K562 (cell line): ENCODE results near the gene ALK. TPM values are rescaled to one million over a fixed set of nuclear protein-coding genes. Genes with fewer than 3 reads are reported as not detected.

Source experiments
- ATAC-seq: fragments of 200-7000 bp; cut with Tn5 transposase; 3 replicates; pipeline ENCODE4 v1.9.1; 2020; ENCODE audit warnings: moderate library complexity
- BruUV-seq: library from RNA; stranded (reverse); fragments of 400-500 nt; replicated peaks from 2 replicates; lab custom pipeline; 2021; lab: Mats Ljungman, UMichigan
- CTCF ChIA-PET: fragments of 300-600 bp; formaldehyde crosslinking; extraction: SDS; loops from one replicate; lab custom pipeline; 2021; ENCODE audit warnings: low intra/inter-chr PET ratio; lab: Yijun Ruan, JAX
- POLR2A ChIA-PET: fragments of 300-600, 350-650 bp; sonication (Branson Sonifier 250); formaldehyde crosslinking; extraction: SDS; loops from one replicate; lab custom pipeline; 2021; ENCODE audit warnings: antibody characterized with exemption, inconsistent platforms; lab: Yijun Ruan, JAX
- DNase-seq, 4 experiments: peaks; one replicate each; pipeline versions ENCODE4 v3.0.0 to v3.0.0-alpha.2; 2011 to 2018; ENCODE audit warnings: low spot score in 3 of 4, mixed read lengths in 3 of 4; ENCODE audit errors: extremely low read depth in 1 of 4
- FAIRE-seq: peaks from 2 replicates; lab custom pipeline; 2011; peaks lifted over from hg19 to GRCh38; lab: Jason Lieb, UNC
- H2AFZ ChIP-seq: 2 replicates; pipeline ENCODE4 v1.6.0; 2011; ENCODE audit warnings: low read depth, low read length, control low read depth, inconsistent platforms
- H3K27ac ChIP-seq: fragments of 200-600 bp; 3 replicates; pipeline ENCODE4 v1.8.0; 2011; ENCODE audit warnings: low read depth, mild to moderate bottlenecking, control low read depth, inconsistent platforms, low read length, moderate library complexity, mixed read lengths; ENCODE audit errors: extremely low read depth
- H3K27me3 ChIP-seq, 2 experiments: fragments of 300-600 bp in 1 of 2; 2 replicates in 1 of 2; 3 replicates in 1 of 2; pipeline versions ENCODE4 v1.6.0 to v1.8.0; 2011; ENCODE audit warnings: inconsistent platforms in 2 of 2, low read length in 2 of 2, mild to moderate bottlenecking in 1 of 2, mixed read lengths in 1 of 2, moderate library complexity in 1 of 2; ENCODE audit not compliant: control insufficient read depth in 2 of 2, insufficient read depth in 2 of 2
- H3K36me3 ChIP-seq: fragments of 300-600 bp; 3 replicates; pipeline ENCODE4 v1.8.0; 2011; ENCODE audit warnings: mild to moderate bottlenecking, low read length, inconsistent platforms; ENCODE audit not compliant: control insufficient read depth, insufficient read depth
- H3K4me1 ChIP-seq, 2 experiments: fragments of 200-600 bp in 1 of 2; replicated peaks in 1 of 2; 2 replicates in 1 of 2; 3 replicates in 1 of 2; pipeline versions ENCODE4 v1.5.1 to v1.8.0; 2011; ENCODE audit warnings: inconsistent platforms in 2 of 2, low read length in 2 of 2, mild to moderate bottlenecking in 1 of 2, mixed read lengths in 1 of 2, moderate library complexity in 1 of 2; ENCODE audit not compliant: control insufficient read depth in 2 of 2, insufficient read depth in 2 of 2
- H3K4me2 ChIP-seq: 2 replicates; pipeline ENCODE4 v1.6.1; 2011; ENCODE audit warnings: low read length, control low read depth, inconsistent platforms, mixed read lengths; ENCODE audit not compliant: insufficient read depth
- H3K4me3 ChIP-seq: fragments of 200-600 bp; sonication (generic), shearing (Covaris generic); 2 replicates; pipeline ENCODE4 v1.5.1; 2016; ENCODE audit warnings: control low read depth, inconsistent platforms
- H3K79me2 ChIP-seq: fragments of 200-600 bp; 3 replicates; pipeline ENCODE4 v1.8.0; 2011; ENCODE audit warnings: low read length, inconsistent platforms; ENCODE audit not compliant: control insufficient read depth, insufficient read depth
- H3K9ac ChIP-seq, 2 experiments: 2 replicates each; pipeline versions ENCODE4 v1.6.0 to v1.6.1; 2011; ENCODE audit warnings: low read depth in 2 of 2, low read length in 2 of 2, control low read depth in 1 of 2, inconsistent platforms in 1 of 2, mild to moderate bottlenecking in 1 of 2, mixed read lengths in 1 of 2; ENCODE audit not compliant: insufficient read depth in 1 of 2
- H3K9me1 ChIP-seq: one replicate; pipeline ENCODE4 v1.6.0; 2011; ENCODE audit warnings: inconsistent platforms, mild to moderate bottlenecking, low read length, moderate library complexity; ENCODE audit not compliant: control insufficient read depth, insufficient read depth
- H3K9me3 ChIP-seq: replicated peaks from 2 replicates; pipeline ENCODE4 v1.5.1; 2011; ENCODE audit warnings: low read depth, low read length, inconsistent platforms; ENCODE audit not compliant: control insufficient read depth, insufficient read depth
- H4K20me1 ChIP-seq: replicated peaks from 2 replicates; pipeline ENCODE4 v1.6.1; 2011; ENCODE audit warnings: low read length, inconsistent platforms, mixed read lengths; ENCODE audit not compliant: control insufficient read depth, insufficient read depth
- ATF7 ChIP-seq: fragments of 450-650 bp; IDR thresholded peaks from 2 replicates; pipeline ENCODE4 v1.7.1; 2014; ENCODE audit warnings: mild to moderate bottlenecking, moderate library complexity
- DIDO1 ChIP-seq: fragments of 450-650 bp; IDR thresholded peaks from 2 replicates; pipeline ENCODE4 v1.6.1; 2016; ENCODE audit warnings: low read depth, missing biosample characterization, missing genetic modification characterization
- GTF2A2 ChIP-seq: IDR thresholded peaks from 2 replicates; pipeline ENCODE4 v1.6.1; 2016; ENCODE audit warnings: mild to moderate bottlenecking, missing genetic modification characterization, missing compliant biosample characterization
- KHSRP ChIP-seq: fragments of 450-650 bp; IDR thresholded peaks from 2 replicates; pipeline ENCODE4 v1.6.1; 2017
- NFXL1 ChIP-seq: fragments of 450-650 bp; formaldehyde crosslinking; IDR thresholded peaks from 2 replicates; pipeline ENCODE4 v1.4.0; 2021; ENCODE audit warnings: mild to moderate bottlenecking
- RCOR1 ChIP-seq, 2 experiments: IDR thresholded peaks; 2 replicates each; pipeline ENCODE4 v1.6.1; 2012; ENCODE audit warnings: low read depth in 2 of 2, low read length in 2 of 2, borderline replicate concordance in 1 of 2, improper control_type of control experiment in 1 of 2
- SIN3B ChIP-seq: fragments of 450-650 bp; IDR thresholded peaks from 2 replicates; pipeline ENCODE4 v1.6.1; 2017; ENCODE audit warnings: low read depth, mild to moderate bottlenecking, moderate library complexity
- SREBF2 ChIP-seq: sonication (generic); formaldehyde crosslinking; IDR thresholded peaks from 2 replicates; pipeline ENCODE4 v1.4.0; 2020; ENCODE audit warnings: mild to moderate bottlenecking, missing genetic modification reagents
- WGBS: fragments of 100-300 bp; shearing (Covaris generic); methylation state at CpG from one replicate; pipeline ENCODE4 v1.1.6; 2016; ENCODE audit warnings: low coverage, mixed read lengths; ENCODE audit not compliant: insufficient coverage; ENCODE audit errors: missing lambda C conversion rate; 5-methylcytosine and 5-hydroxymethylcytosine counted together
- in situ Hi-C: fragments of 300-500 bp; cut with MboI; formaldehyde crosslinking; loops from 4 replicates; pipeline ENCODE4 v1.15.0; 2018; ENCODE audit warnings: inconsistent platforms, mixed read lengths
- intact Hi-C: fragments of 100-400 bp; cut with micrococcal nuclease; formaldehyde crosslinking; loops from 2 replicates; pipeline ENCODE4 v1.14.2; 2022
- polyA plus RNA-seq, 8 experiments: library from polyadenylated mRNA; depleted of rRNA in 4 of 8; stranded (reverse) in 5 of 8; unstranded in 3 of 8; fragments of >200 nt; fragmentation: Nextera tagmentation in 2 of 8; fragmentation: Illumina TruSeq in 1 of 8; extraction: Ambion mirVana in 2 of 8; extraction: Trizol in 1 of 8; gene quantifications; 2 replicates each; pipeline versions ENCODE4 v1.2.1 to v1.2.3, GENCODE V29; 2011 to 2014; ENCODE audit warnings: inconsistent platforms in 1 of 8, missing spikeins in 1 of 8
- total RNA-seq, 7 experiments: library from RNA; depleted of rRNA in 6 of 7; stranded (reverse); fragments of >200 nt in 6 of 7; fragmentation: Illumina TruSeq in 2 of 7; extraction: Trizol in 2 of 7; gene quantifications; 2 replicates each; pipeline versions ENCODE4 v1.2.1 to v1.2.3, GENCODE V29; 2011 to 2021; ENCODE audit warnings: low replicate concordance in 1 of 7
- TF ChIP-seq, protein P1 (sequence below): fragments of 450-650 bp; formaldehyde crosslinking; IDR thresholded peaks from 2 replicates; pipeline ENCODE4 v1.4.0; 2020; ENCODE audit warnings: mild to moderate bottlenecking, moderate library complexity

Gene ALK
- total and polyA plus RNA-seq, 9 of the 15 experiments (the other 6 are each of a cell fraction or from before 2014, with no cell fraction given): not detected

DNA sequence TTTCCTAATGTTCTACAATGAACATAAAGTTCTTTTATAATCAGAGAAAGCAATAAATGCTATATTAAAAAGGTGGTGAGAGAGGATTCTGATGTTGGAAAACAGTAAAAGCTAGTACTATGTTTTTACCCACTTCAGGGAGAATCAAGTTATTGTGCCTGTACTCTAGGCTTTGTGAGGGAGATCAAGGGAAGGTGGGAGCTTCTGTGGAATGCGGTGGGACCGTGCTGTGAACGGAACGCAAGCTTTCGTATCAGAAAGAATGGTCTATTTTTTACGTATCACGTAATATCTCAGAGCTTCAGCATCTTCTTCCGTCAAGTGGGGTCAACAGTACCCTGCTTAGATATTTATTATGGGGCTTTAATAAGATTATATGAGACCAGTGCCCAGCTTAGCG lies 613.0 kb downstream of the ALK start:
- no peak overlapping the region for H3K9ac ChIP-seq
- in situ Hi-C loops (no loop called here), intact Hi-C loops (no loop called here)
- H3K9me1 ChIP-seq: no peaks in the 10 kb centered on the region
- ChIA-PET POLR2A (interaction anchor here (0.5 to 0.6 kb wide), 2 partner anchors 309 to 560 kb away, joined by 3 read pairs; no protein-coding TSS in a partner anchor), CTCF (no interaction called here)
- no peaks in the 10 kb centered on the region for H3K36me3 ChIP-seq
- no peak overlapping the region for H3K27ac ChIP-seq
- no peak overlapping the region for H3K4me2 ChIP-seq
- no peak for DNase-seq
- no peaks in the 10 kb centered on the region; a peak in 2 of 5 replicates for H3K27me3 ChIP-seq
- no peak for TF ChIP-seq KHSRP
- no peak for TF ChIP-seq SREBF2 (CRISPR knock-in tag)
- no peak for TF ChIP-seq ATF7
- no peak for TF ChIP-seq NFXL1 (CRISPR knock-in tag)
- TF ChIP-seq DIDO1 (tag): no peak
- no peak for TF ChIP-seq GTF2A2 (tag)
- TF ChIP-seq, protein P1, sequence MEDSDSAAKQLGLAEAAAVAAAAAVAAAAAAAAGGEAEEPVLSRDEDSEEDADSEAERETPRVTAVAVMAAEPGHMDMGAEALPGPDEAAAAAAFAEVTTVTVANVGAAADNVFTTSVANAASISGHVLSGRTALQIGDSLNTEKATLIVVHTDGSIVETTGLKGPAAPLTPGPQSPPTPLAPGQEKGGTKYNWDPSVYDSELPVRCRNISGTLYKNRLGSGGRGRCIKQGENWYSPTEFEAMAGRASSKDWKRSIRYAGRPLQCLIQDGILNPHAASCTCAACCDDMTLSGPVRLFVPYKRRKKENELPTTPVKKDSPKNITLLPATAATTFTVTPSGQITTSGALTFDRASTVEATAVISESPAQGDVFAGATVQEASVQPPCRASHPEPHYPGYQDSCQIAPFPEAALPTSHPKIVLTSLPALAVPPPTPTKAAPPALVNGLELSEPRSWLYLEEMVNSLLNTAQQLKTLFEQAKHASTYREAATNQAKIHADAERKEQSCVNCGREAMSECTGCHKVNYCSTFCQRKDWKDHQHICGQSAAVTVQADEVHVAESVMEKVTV (CRISPR knock-in tag): no peak
- TF ChIP-seq SIN3B: no peak
- no peak for TF ChIP-seq RCOR1 (IDR thresholded peaks at IDR 0.05; ENCODE audit: borderline replicate concordance in 1 of 2, low read depth in 2 of 2, low read length in 2 of 2)
- no peak for FAIRE-seq
- BruUV-seq: no TSS peak
- no peak overlapping the region for H2AFZ ChIP-seq
- whole genome bisulfite sequencing: 1% methylated on average over 9 of the region's 9 CpGs
- peaks cover 3% of the 10 kb centered on the region; the same call in 1 of the 2 replicates for H4K20me1 ChIP-seq
- ATAC-seq: no peak
- no peaks in the 10 kb centered on the region for H3K4me1 ChIP-seq
- H3K4me3 ChIP-seq: no peak overlapping the region
- no peaks in the 10 kb centered on the region for H3K79me2 ChIP-seq
- no peaks in the 10 kb centered on the region for H3K9me3 ChIP-seq
